ENCODE data around the gene MSTN. TPM values are rescaled to one million over a fixed set of nuclear protein-coding genes. Genes with fewer than 3 reads are reported as not detected.

MSTN gene
- total and polyA plus RNA-seq, 2 experiments from 2014 or later = 0.21 TPM; not detected in 1

- Histone ChIP-seq H3K4me3 (no peak overlapping the region), H3K27me3 (ENCODE audit: insufficient read depth) (no peaks in the 10 kb centered on the region), H3K4me1 (ENCODE audit: insufficient read depth) (no peaks in the 10 kb centered on the region), H3K36me3 (ENCODE audit: insufficient read depth) (no peaks in the 10 kb centered on the region), H3K27ac (ENCODE audit: low read depth) (no peak overlapping the region), H2AFZ (no peak overlapping the region), H3K9me2 (ENCODE audit: insufficient read depth) (peaks cover 10% of the 10 kb centered on the region; the same call in 1 of the 2 replicates), H4K20me1 (replicated peaks; ENCODE audit: insufficient read depth) (no peaks in the 10 kb centered on the region), H3K79me2 (replicated peaks; ENCODE audit: insufficient read depth) (no peaks in the 10 kb centered on the region), H3K4me2 (no peak overlapping the region), H3F3A (replicated peaks; ENCODE audit: low read depth) (no peaks in the 10 kb centered on the region)
- Mint-ChIP-seq H3K9me3 (no peaks in the 10 kb centered on the region; the same call in 2 of the 3 replicates), H3K36me3 (ENCODE audit: low read depth) (no peaks in the 10 kb centered on the region; the same call in 2 of the 3 replicates), H3K27ac (no peak overlapping the region), H3K4me3 (no peak overlapping the region), H3K4me1 (no peaks in the 10 kb centered on the region), H3K27me3 (ENCODE audit: insufficient read depth, low read depth, poor library complexity) (no peaks in the 10 kb centered on the region)
- ATAC-seq = no peak
- TF ChIP-seq ZNF114 (CRISPR knock-in tag; IDR thresholded peaks at IDR 0.05) = no peak
- TF ChIP-seq EZH2 (IDR thresholded peaks at IDR 0.05; ENCODE audit: low read depth, unreplicated experiment) = no peak
- TF ChIP-seq NANOG (IDR thresholded peaks at IDR 0.05; ENCODE audit: borderline replicate concordance) = no peak
- no peak for TF ChIP-seq EZH2phosphoT487 (IDR thresholded peaks at IDR 0.05; ENCODE audit: unreplicated experiment)
- TF ChIP-seq, protein P1, sequence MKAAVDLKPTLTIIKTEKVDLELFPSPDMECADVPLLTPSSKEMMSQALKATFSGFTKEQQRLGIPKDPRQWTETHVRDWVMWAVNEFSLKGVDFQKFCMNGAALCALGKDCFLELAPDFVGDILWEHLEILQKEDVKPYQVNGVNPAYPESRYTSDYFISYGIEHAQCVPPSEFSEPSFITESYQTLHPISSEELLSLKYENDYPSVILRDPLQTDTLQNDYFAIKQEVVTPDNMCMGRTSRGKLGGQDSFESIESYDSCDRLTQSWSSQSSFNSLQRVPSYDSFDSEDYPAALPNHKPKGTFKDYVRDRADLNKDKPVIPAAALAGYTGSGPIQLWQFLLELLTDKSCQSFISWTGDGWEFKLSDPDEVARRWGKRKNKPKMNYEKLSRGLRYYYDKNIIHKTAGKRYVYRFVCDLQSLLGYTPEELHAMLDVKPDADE (IDR thresholded peaks at IDR 0.05) = no peak
- DNase-seq (ENCODE audit: low spot score) = no peak
These were observed 37.6 kb upstream of the MSTN start for GRCh38 chr2:190099890-190100697.

DNA sequence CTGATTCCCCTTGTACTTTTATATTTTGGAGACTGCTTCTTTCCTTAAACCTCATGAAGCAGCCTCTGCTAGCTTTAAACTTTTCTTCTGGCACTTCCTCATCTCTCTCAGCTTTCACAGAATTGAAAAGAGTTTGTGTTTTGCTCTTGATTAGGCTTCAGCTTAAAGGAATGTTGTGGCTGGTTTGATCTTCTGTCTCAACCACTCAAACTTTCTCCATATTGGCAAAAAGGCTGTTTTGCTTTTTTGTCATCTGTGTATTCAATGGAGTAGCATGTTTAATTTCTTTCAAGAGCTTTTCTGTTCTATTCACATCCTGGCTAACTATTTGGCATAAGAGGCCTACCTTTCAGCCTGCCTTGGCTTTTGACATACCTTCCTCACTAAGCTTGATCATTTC, 36.3 kb upstream of the MSTN start:
- H3K27me3 Mint-ChIP-seq (ENCODE audit: insufficient read depth, low read depth, poor library complexity) = no peaks in the 10 kb centered on the region
- no peaks in the 10 kb centered on the region for H3K27me3 ChIP-seq (ENCODE audit: insufficient read depth)
- ATAC-seq = no peak
- no peak for TF ChIP-seq CREB1 (CRISPR knock-in tag; IDR thresholded peaks at IDR 0.05; ENCODE audit: low read depth)
- TF ChIP-seq, protein P1 (IDR thresholded peaks at IDR 0.05) = no peak
- no peak for TF ChIP-seq NANOG (IDR thresholded peaks at IDR 0.05; ENCODE audit: borderline replicate concordance)
- TF ChIP-seq POLR2AphosphoS5 (IDR thresholded peaks at IDR 0.05; ENCODE audit: low read depth) = no peak
- no peak for TF ChIP-seq JUNB (IDR thresholded peaks at IDR 0.05; ENCODE audit: unreplicated experiment)
- TF ChIP-seq CTCF (conservative IDR thresholded peaks at IDR 0.05; ENCODE audit: low read depth in 2 of 2) = no peak
- no peak for TF ChIP-seq STAT1 (IDR thresholded peaks at IDR 0.05; ENCODE audit: unreplicated experiment)
- TF ChIP-seq ZNF114 (CRISPR knock-in tag; IDR thresholded peaks at IDR 0.05) = no peak

More for the DNA sequence above, 36.3 kb upstream of the MSTN start:
- Histone ChIP-seq H3K4me2 (no peak overlapping the region), H3K9me2 (ENCODE audit: insufficient read depth) (peaks cover 10% of the 10 kb centered on the region; the same call in 1 of the 2 replicates), H2AFZ (no peak overlapping the region), H3K79me2 (replicated peaks; ENCODE audit: insufficient read depth) (no peaks in the 10 kb centered on the region), H3F3A (replicated peaks; ENCODE audit: low read depth) (no peaks in the 10 kb centered on the region), H3K4me1 (ENCODE audit: insufficient read depth) (no peaks in the 10 kb centered on the region), H3K27ac (ENCODE audit: low read depth) (no peak overlapping the region), H3K36me3 (ENCODE audit: insufficient read depth) (no peaks in the 10 kb centered on the region), H4K20me1 (replicated peaks; ENCODE audit: insufficient read depth) (no peaks in the 10 kb centered on the region), H3K4me3 (no peak overlapping the region)
- H3K9me3 Mint-ChIP-seq = no peaks in the 10 kb centered on the region; the same call in 2 of the 3 replicates
- no peak overlapping the region for H3K4me3 Mint-ChIP-seq
- no peak for DNase-seq (ENCODE audit: low spot score)
- H3K36me3 Mint-ChIP-seq (ENCODE audit: low read depth) = no peaks in the 10 kb centered on the region; the same call in 2 of the 3 replicates
- H3K27ac Mint-ChIP-seq = no peak overlapping the region
- H3K4me1 Mint-ChIP-seq = no peaks in the 10 kb centered on the region

Measured in GM23338 (cell line).